K562 (cell line): ENCODE results near the gene TRAF7. TPM values are rescaled to one million over a fixed set of nuclear protein-coding genes. Genes with fewer than 3 reads are reported as not detected.

Experiments
- BRD4 ChIP-seq: fragments of 200-600 bp; sonication (generic); IDR thresholded peaks from 2 replicates; pipeline ENCODE4 v1.6.1; 2017; ENCODE audit warnings: inconsistent platforms
- CGGBP1 ChIP-seq: fragments of 250-450 bp; sonication (Bioruptor Pico); IDR thresholded peaks from 2 replicates; pipeline ENCODE4 v1.9.0; 2021; ENCODE audit warnings: mild to moderate bottlenecking
- CHCHD3 ChIP-seq: fragments of 250-450 bp; sonication (Bioruptor Pico); IDR thresholded peaks from 2 replicates; pipeline ENCODE4 v2.1.2; 2022; ENCODE audit warnings: mild to moderate bottlenecking
- CREM ChIP-seq: IDR thresholded peaks from 2 replicates; pipeline ENCODE4 v1.6.1; 2014; ENCODE audit warnings: antibody characterized with exemption, low read depth
- CUX1 ChIP-seq: fragments of 200-800 bp; sonication (Bioruptor generic); IDR thresholded peaks from 2 replicates; pipeline ENCODE4 v1.6.1; 2016; ENCODE audit warnings: missing genetic modification characterization, missing compliant biosample characterization
- FOS ChIP-seq: IDR thresholded peaks from 3 replicates; pipeline ENCODE4 v1.6.1; 2011; ENCODE audit not compliant: insufficient read length; ENCODE audit errors: extremely low read depth
- MTA3 ChIP-seq: fragments of 450-650 bp; formaldehyde crosslinking; IDR thresholded peaks from 2 replicates; pipeline ENCODE4 v1.6.1; 2017; ENCODE audit warnings: mild to moderate bottlenecking, borderline replicate concordance
- MYNN ChIP-seq, 2 experiments: sonication (generic); formaldehyde crosslinking in 1 of 2; IDR thresholded peaks; 2 replicates each; pipeline versions ENCODE4 v1.5.0 to v1.6.1; 2016 to 2020; ENCODE audit warnings: antibody characterized with exemption in 1 of 2, missing genetic modification reagents in 1 of 2
- NBN ChIP-seq: fragments of 450-650 bp; IDR thresholded peaks from 2 replicates; pipeline ENCODE4 v1.6.1; 2016; ENCODE audit warnings: low read depth, mild to moderate bottlenecking
- POLR2H ChIP-seq: IDR thresholded peaks from 2 replicates; pipeline ENCODE4 v1.6.1; 2016; ENCODE audit warnings: missing genetic modification characterization, low read depth, mild to moderate bottlenecking, control low read depth, missing compliant biosample characterization, moderate library complexity
- RBM14 ChIP-seq: fragments of 200-400 bp; formaldehyde crosslinking; IDR thresholded peaks from 2 replicates; pipeline ENCODE4 v1.6.1; 2018; ENCODE audit warnings: low read depth, mild to moderate bottlenecking, low read length, moderate library complexity, borderline replicate concordance; ENCODE audit not compliant: insufficient read depth
- RFX5 ChIP-seq: IDR thresholded peaks from 2 replicates; pipeline ENCODE4 v1.6.1; 2011; ENCODE audit warnings: low read depth, mild to moderate bottlenecking, improper control_type of control experiment, low read length
- RHOXF2B ChIP-seq: fragments of 250-450 bp; sonication (Bioruptor Pico); conservative IDR thresholded peaks from 2 replicates; pipeline ENCODE4 v1.5.1; 2021
- SFPQ ChIP-seq: fragments of 200-400 bp; formaldehyde crosslinking; IDR thresholded peaks from 2 replicates; pipeline ENCODE4 v1.6.1; 2017; ENCODE audit warnings: mild to moderate bottlenecking, low read depth, low read length, moderate library complexity
- SREBF2 ChIP-seq: sonication (generic); formaldehyde crosslinking; IDR thresholded peaks from 2 replicates; pipeline ENCODE4 v1.4.0; 2020; ENCODE audit warnings: mild to moderate bottlenecking, missing genetic modification reagents
- TAF7 ChIP-seq: fragments of 450-650 bp; IDR thresholded peaks from 2 replicates; pipeline ENCODE4 v1.6.1; 2016; ENCODE audit warnings: missing genetic modification characterization, missing compliant biosample characterization
- TGIF2 ChIP-seq: sonication (generic); formaldehyde crosslinking; IDR thresholded peaks from 2 replicates; pipeline ENCODE4 v1.8.1; 2022; ENCODE audit warnings: mild to moderate bottlenecking, missing genetic modification reagents, moderate library complexity
- ZBTB7A ChIP-seq: IDR thresholded peaks from 2 replicates; pipeline ENCODE4 v1.6.1; 2011; ENCODE audit warnings: low read depth, mild to moderate bottlenecking, low read length, moderate library complexity, borderline replicate concordance; ENCODE audit not compliant: control insufficient read depth
- ZFX ChIP-seq: sonication (generic); formaldehyde crosslinking; IDR thresholded peaks from 2 replicates; pipeline ENCODE4 v1.8.0; 2022; ENCODE audit warnings: mild to moderate bottlenecking, missing genetic modification reagents, moderate library complexity
- ZNF184 ChIP-seq: sonication (generic); formaldehyde crosslinking; IDR thresholded peaks from 2 replicates; pipeline ENCODE4 v1.5.0; 2020; ENCODE audit warnings: missing genetic modification reagents
- ZNF695 ChIP-seq: fragments of 450-650 bp; formaldehyde crosslinking; IDR thresholded peaks from 2 replicates; pipeline ENCODE4 v1.4.0; 2020; ENCODE audit warnings: mild to moderate bottlenecking, moderate library complexity
- polyA plus RNA-seq, 8 experiments: library from polyadenylated mRNA; depleted of rRNA in 4 of 8; stranded (reverse) in 5 of 8; unstranded in 3 of 8; fragments of >200 nt; fragmentation: Nextera tagmentation in 2 of 8; fragmentation: Illumina TruSeq in 1 of 8; extraction: Ambion mirVana in 2 of 8; extraction: Trizol in 1 of 8; gene quantifications; 2 replicates each; pipeline versions ENCODE4 v1.2.1 to v1.2.3, GENCODE V29; 2011 to 2014; ENCODE audit warnings: inconsistent platforms in 1 of 8, missing spikeins in 1 of 8
- total RNA-seq, 7 experiments: library from RNA; depleted of rRNA in 6 of 7; stranded (reverse); fragments of >200 nt in 6 of 7; fragmentation: Illumina TruSeq in 2 of 7; extraction: Trizol in 2 of 7; gene quantifications; 2 replicates each; pipeline versions ENCODE4 v1.2.1 to v1.2.3, GENCODE V29; 2011 to 2021; ENCODE audit warnings: low replicate concordance in 1 of 7

The TRAF7 gene
- total and polyA plus RNA-seq, 9 of the 15 experiments (the other 6 are each of a cell fraction or from before 2014, with no cell fraction given), result 1.1 to 113 (median 41.6) TPM

- no peak for TF ChIP-seq CUX1 (CRISPR knock-in tag)
- TF ChIP-seq SFPQ, result no peak
- peak; percentile 81; the same call in 1 of the 2 replicates for TF ChIP-seq ZBTB7A
- no peak; the same call in 1 of the 2 replicates for TF ChIP-seq MTA3
- peak; percentile 48; the same call in 1 of the 2 replicates for TF ChIP-seq CGGBP1 (CRISPR knock-in tag)
- no peak for TF ChIP-seq RFX5
- TF ChIP-seq POLR2H (tag), result no peak
- no peak for TF ChIP-seq NBN
- TF ChIP-seq RHOXF2B, result no peak
- no peak for TF ChIP-seq ZNF184 (CRISPR knock-in tag)
- no peak for TF ChIP-seq RBM14
- TF ChIP-seq BRD4, result no peak
- TF ChIP-seq TGIF2 (CRISPR knock-in tag), result no peak
- TF ChIP-seq SREBF2, result no peak
- peak; percentile 53 for TF ChIP-seq CREM
- no peak for TF ChIP-seq CHCHD3 (CRISPR knock-in tag)
- TF ChIP-seq TAF7 (tag), result no peak
- peak; percentile 57 for TF ChIP-seq ZFX (CRISPR knock-in tag)
- no peak for TF ChIP-seq FOS
- TF ChIP-seq MYNN (IDR thresholded peaks at IDR 0.05), result no peak
- TF ChIP-seq MYNN (CRISPR knock-in tag; IDR thresholded peaks at IDR 0.05), result no peak
- no peak for TF ChIP-seq ZNF695 (CRISPR knock-in tag)
Measured at GRCh38 chr16:2148714-2149629, 6.6 kb upstream of the TRAF7 start (continued).
